Aorta (tissue), 5 donors: Measurements from ENCODE around the gene SLC37A1. TPM values are rescaled to one million over a fixed set of nuclear protein-coding genes. Genes with fewer than 3 reads are reported as not detected.
"Not testable (repeated sequence)": the region's sequence is repeated elsewhere in the genome, so short reads cannot be mapped to it uniquely, and the experiment has no call there.

ENCODE experiments used
- ATAC-seq: fragments of 200-7000 bp; cut with Tn5 transposase; one replicate; pipeline ENCODE4 v1.9.1; 2022; ENCODE audit warnings: moderate library complexity; ENCODE audit not compliant: low FRiP score
- DNase-seq, 2 donors: peaks; one replicate each; pipeline ENCODE4 v3.0.0-alpha.2; 2020
- H3K27ac ChIP-seq, 2 donors: one replicate each; pipeline ENCODE4 v1.5.1; 2013; ENCODE audit warnings: low read length in 2 of 2, mild to moderate bottlenecking in 2 of 2, moderate library complexity in 2 of 2, control low read depth in 1 of 2, inconsistent platforms in 1 of 2, low read depth in 1 of 2
- H3K27me3 ChIP-seq, 2 donors: one replicate each; pipeline ENCODE4 v1.6.1; 2013; ENCODE audit warnings: control low read depth in 1 of 2, low read length in 1 of 2, mild to moderate bottlenecking in 1 of 2, moderate library complexity in 1 of 2; ENCODE audit not compliant: insufficient read depth in 2 of 2, control insufficient read depth in 1 of 2
- H3K36me3 ChIP-seq, 2 donors: one replicate each; pipeline ENCODE4 v1.6.1; 2013; ENCODE audit warnings: control low read depth in 1 of 2, low read length in 1 of 2, mild to moderate bottlenecking in 1 of 2; ENCODE audit not compliant: insufficient read depth in 2 of 2, control insufficient read depth in 1 of 2
- H3K4me1 ChIP-seq, 2 donors: one replicate each; pipeline ENCODE4 v1.6.1; 2013; ENCODE audit warnings: low read length in 2 of 2, control low read depth in 1 of 2, mild to moderate bottlenecking in 1 of 2, moderate library complexity in 1 of 2; ENCODE audit not compliant: insufficient read depth in 2 of 2, control insufficient read depth in 1 of 2
- H3K4me3 ChIP-seq, 2 donors: one replicate each; pipeline ENCODE4 v1.5.1; 2013; ENCODE audit warnings: low read length in 2 of 2, control low read depth in 1 of 2, mild to moderate bottlenecking in 1 of 2
- H3K9me3 ChIP-seq: one replicate; pipeline ENCODE4 v1.6.1; 2013; ENCODE audit warnings: mild to moderate bottlenecking, low read length; ENCODE audit not compliant: control insufficient read depth
- WGBS, 2 donors: extraction: QIAGEN DNeasy Blood & Tissue Kit; methylation state at CpG; one replicate each; pipeline ENCODE4 v1.1.7; 2013; 5-methylcytosine and 5-hydroxymethylcytosine counted together
- intact Hi-C, 2 donors: fragments of 100-400 bp; cut with DNase I; formaldehyde crosslinking; loops; one replicate each; pipeline versions ENCODE4 v1.14.2 to v1.15.0; 2022
- polyA plus RNA-seq, 2 donors: library from polyadenylated mRNA; stranded (reverse); fragments of 200-250 nt; gene quantifications; one replicate each; pipeline ENCODE4 v1.2.3, GENCODE V29; 2013
- total RNA-seq, 2 donors: library from RNA; stranded (reverse); fragmentation: NEBNext Ultra II Directional; extraction: Animal tissue kit (Norgen Biotek cat#: 25700); gene quantifications; one replicate each; pipeline ENCODE4 v1.2.1, GENCODE V29; 2021
- donor health status: healthy with polysubstance abuse.
- donor health status: Bipolar disorder and iron deficiency.
- donor health status: DM: no; HTN: no; CAD: no.
- donor health status: DM: no; HTN: no; CAD: no.
- donor health status: DM: yes; HTN: yes; CAD: no.

Gene SLC37A1
- total and polyA plus RNA-seq, 4 donors: 5.0 to 11.7 (median 6.4) TPM

DNA sequence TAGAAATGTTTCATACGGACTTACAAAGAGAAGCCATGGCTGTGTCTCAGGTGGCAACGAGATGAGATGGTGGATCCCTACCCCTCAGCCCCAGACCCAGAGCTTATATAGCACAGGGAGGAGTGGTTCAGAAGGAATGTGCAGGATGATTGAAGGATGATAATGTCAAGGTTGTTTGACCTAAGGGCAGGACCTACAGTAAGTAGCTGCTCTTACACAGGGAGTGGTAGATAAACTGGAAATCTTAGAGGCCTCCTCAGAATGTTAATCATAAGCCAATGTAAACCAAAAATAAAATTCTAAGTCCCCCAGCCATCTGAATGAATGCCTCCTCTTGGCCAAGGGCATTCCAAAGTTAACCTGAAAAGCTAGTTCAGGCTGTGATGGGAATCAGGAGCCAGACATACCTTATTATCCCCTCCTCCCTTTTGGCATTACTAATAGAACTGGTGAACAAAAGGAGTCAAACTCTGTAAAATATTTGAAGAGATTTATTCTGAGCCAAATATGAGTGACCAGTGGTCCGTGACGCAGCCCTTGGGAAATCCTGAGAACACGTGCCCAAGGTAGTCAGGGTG, 94.0 kb downstream of the SLC37A1 start:
- 68 to 85% methylated on average over 5 of the region's 5 CpGs for WGBS, 2 donors
- intact Hi-C loops: no loop called here
- DNase-seq (peak in 1 of 2 donors; percentile 2), ATAC-seq (no peak)
- no peaks in the 10 kb centered on the region for H3K36me3 ChIP-seq
- no peak overlapping the region for H3K4me3 ChIP-seq
- H3K27me3 ChIP-seq: no peaks in the 10 kb centered on the region
- no peak overlapping the region for H3K27ac ChIP-seq
- peaks cover 13% of the 10 kb centered on the region for H3K9me3 ChIP-seq
- H3K4me1 ChIP-seq: no peaks in the 10 kb centered on the region

DNA sequence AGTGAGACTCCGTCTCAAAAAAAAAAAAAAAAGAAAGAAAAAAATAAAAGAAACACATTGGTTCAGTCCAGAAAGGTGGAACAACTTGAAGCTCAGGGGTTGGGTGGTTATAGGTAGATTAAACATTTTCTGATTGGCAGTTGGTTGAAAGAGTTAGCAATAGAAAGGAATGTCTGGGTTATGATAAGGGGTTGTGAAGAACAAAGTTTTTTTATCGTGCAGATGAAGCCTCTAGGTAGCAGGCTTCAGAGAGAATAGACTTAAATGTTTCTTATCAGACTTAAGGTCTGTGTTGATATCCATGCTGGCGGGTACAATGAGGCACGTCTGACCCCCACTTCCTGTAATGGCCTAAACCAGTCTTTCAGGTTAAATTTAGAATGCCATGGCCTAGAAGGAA, 94.8 kb downstream of the SLC37A1 start:
- Histone ChIP-seq H3K27ac (no peak overlapping the region), H3K4me1 (no peaks in the 10 kb centered on the region), H3K4me3 (no peak overlapping the region), H3K27me3 (no peaks in the 10 kb centered on the region), H3K9me3 (peaks cover 13% of the 10 kb centered on the region), H3K36me3 (no peaks in the 10 kb centered on the region)
- intact Hi-C loops: no loop called here
- 60 to 63% methylated on average over 4 of the region's 4 CpGs for WGBS, 2 donors
- no peak for DNase-seq
- no peak for ATAC-seq

DNA sequence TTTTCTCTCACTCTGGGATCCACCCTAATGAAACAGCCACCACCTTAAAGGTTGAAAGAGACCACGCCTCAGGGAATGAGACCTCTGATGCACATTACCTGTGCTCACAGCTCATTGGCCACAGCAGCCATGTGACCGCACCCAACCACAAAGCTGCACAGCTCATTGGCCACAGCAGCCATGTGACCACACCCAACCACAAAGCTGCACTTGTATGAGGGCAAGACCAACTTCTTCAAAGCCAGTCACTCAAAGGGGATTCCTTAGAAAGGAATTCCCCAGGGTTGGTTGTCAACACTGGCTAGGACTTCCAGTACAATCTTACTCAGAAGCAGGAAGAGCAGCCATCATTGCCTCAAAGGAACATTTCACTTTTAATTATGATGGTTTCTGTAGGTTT, 96.2 kb downstream of the SLC37A1 start:
- 96 to 100% methylated on average over 2 of the region's 2 CpGs for WGBS, 2 donors
- intact Hi-C loops: no loop called here
- Histone ChIP-seq H3K27ac (no peak overlapping the region), H3K27me3 (no peaks in the 10 kb centered on the region), H3K4me1 (no peaks in the 10 kb centered on the region), H3K4me3 (no peak overlapping the region), H3K9me3 (peaks cover 10% of the 10 kb centered on the region), H3K36me3 (no peaks in the 10 kb centered on the region)
- DNase-seq: peak in 1 of 2 donors; percentile 51
- no peak for ATAC-seq

DNA sequence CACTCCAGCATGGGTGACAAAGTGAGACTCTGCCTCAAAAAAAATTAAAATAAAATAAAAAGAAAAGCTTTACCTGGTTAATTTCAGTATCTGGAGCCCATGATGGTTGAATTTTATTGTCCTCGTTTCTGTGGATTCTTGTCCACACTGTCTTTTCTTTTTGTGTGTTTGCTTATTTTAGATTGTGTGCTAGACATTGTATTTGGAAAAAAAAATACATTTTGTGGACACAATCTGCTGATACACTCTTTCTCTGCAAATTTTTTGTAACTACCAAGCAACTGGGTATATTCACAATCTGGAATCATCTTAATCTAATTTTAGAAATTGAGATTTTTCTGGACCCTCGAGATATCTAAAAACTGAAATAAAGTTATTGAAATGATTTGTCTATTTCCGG, 98.2 kb downstream of the SLC37A1 start:
- no peaks in the 10 kb centered on the region for H3K27me3 ChIP-seq
- H3K27ac ChIP-seq: no peak overlapping the region
- H3K36me3 ChIP-seq: no peaks in the 10 kb centered on the region
- DNase-seq (no peak), ATAC-seq (no peak)
- WGBS, 2 donors: 76 to 84% methylated on average over 3 of the region's 3 CpGs
- no peak overlapping the region for H3K4me3 ChIP-seq
- intact Hi-C loops: no loop called here
- H3K4me1 ChIP-seq: no peaks in the 10 kb centered on the region
- peaks cover 5% of the 10 kb centered on the region for H3K9me3 ChIP-seq

DNA sequence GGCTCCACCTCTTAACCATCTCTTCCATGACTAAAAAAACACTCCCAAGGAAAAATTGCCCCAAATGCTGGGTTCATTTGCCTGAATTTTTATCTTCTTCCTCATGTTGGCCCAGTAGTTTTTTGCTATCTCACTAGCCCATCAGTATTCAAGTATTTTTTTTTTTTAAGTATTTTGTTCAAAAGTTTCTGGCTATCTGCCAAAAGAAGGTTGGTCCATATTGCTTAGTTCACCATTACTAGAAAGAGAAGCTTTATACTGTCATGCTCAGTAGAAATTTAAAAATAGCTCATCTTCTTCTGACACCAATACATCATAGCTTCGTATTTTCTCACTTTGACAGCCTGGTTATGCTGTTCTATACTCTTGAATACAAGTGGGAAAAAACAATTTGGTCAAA, 98.7 kb downstream of the SLC37A1 start:
- H3K9me3 ChIP-seq: peaks cover 2% of the 10 kb centered on the region
- no peaks in the 10 kb centered on the region for H3K36me3 ChIP-seq
- DNase-seq (no peak), ATAC-seq (no peak)
- no peak overlapping the region for H3K4me3 ChIP-seq
- H3K27me3 ChIP-seq: no peaks in the 10 kb centered on the region
- H3K4me1 ChIP-seq: no peaks in the 10 kb centered on the region
- no peak overlapping the region for H3K27ac ChIP-seq
- 83 to 93% methylated on average over 1 of the region's 1 CpG for WGBS, 2 donors
- intact Hi-C loops: no loop called here

DNA sequence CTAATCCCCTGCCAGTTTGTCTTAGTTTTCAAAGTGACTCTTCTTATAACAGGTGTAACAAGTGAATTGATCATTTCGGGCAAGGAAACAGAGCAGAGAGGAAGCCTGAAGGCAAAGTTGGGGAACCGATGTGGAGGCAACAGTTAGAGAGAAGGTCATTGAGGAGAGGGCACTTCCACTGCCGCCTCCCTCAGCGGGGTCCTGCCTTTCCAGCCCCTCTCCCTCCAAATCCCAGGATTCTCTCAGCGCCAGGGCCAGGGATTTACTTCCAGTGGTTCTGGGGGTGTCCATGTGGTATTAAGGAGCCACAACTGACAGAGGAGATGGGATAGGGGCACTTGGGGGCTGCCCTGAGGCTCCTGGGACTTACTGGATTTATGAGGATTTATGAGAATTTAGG, 100.1 kb downstream of the SLC37A1 start:
- DNase-seq (peak in 1 of 2 donors; percentile 64), ATAC-seq (no peak)
- intact Hi-C loops: no loop called here
- peaks cover 2% of the 10 kb centered on the region for H3K9me3 ChIP-seq
- H3K27me3 ChIP-seq: no peaks in the 10 kb centered on the region
- no peaks in the 10 kb centered on the region for H3K4me1 ChIP-seq
- H3K4me3 ChIP-seq: no peak overlapping the region
- H3K36me3 ChIP-seq: no peaks in the 10 kb centered on the region
- H3K27ac ChIP-seq: no peak overlapping the region
- WGBS, 2 donors: 85 to 88% methylated on average over 5 of the region's 5 CpGs

DNA sequence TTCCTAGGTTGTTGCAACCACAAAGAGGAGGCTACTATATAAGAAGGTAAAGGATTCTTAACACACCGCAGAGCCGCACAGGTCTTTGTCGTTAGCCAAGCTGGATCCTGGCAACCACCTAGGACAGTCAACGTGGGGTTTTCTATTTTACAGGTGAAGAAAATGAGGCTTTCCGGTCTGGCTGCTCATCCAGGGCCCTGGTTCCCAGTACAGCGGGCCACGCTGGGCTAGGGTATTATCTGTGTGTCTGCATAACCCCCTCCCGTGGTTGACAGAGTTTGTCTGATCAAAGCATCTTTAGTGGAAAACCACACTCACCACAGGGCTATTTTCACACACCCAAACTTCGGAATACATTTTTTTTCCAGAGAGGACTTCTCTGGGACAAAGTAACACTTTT, 100.7 kb downstream of the SLC37A1 start:
- H3K4me3 ChIP-seq: no peak overlapping the region
- no peaks in the 10 kb centered on the region for H3K27me3 ChIP-seq
- no peak overlapping the region for H3K27ac ChIP-seq
- 67 to 69% methylated on average over 9 of the region's 9 CpGs for WGBS, 2 donors
- no peaks in the 10 kb centered on the region for H3K36me3 ChIP-seq
- ATAC-seq (no peak), DNase-seq (peak in 1 of 2 donors; percentile 34)
- H3K9me3 ChIP-seq: peaks cover 2% of the 10 kb centered on the region
- H3K4me1 ChIP-seq: no peaks in the 10 kb centered on the region
- intact Hi-C loops: no loop called here

DNA sequence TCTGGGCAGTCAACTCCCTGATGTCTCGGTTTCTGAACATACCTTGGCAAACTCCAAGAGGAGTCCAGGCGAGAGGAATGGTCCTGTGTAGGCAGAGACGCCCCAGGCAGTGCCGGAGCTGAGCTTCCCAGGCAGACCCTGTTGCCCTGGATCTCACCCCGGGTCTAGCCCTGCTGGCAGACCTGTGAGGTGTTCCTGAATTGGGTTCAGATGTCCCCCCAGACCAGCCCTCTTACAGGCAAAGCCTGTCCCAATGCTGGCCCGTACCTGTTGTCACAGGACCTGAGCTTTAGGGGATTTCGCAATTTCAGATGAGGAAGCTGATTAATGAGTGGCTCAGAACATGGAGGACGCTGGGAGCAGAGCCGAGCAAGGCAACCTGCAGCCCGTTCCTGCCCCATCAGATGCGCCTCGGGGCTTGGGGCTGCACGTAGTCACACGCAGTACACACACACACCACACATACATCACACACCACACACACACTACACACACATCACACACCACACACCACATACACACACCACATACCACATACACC, 101.2 kb downstream of the SLC37A1 start:
- ATAC-seq: no peak
- Histone ChIP-seq H3K27ac (no peak overlapping the region), H3K36me3 (no peaks in the 10 kb centered on the region), H3K4me3 (no peak overlapping the region), H3K4me1 (no peaks in the 10 kb centered on the region), H3K9me3 (no peaks in the 10 kb centered on the region), H3K27me3 (no peaks in the 10 kb centered on the region)
- WGBS, 2 donors: 34 to 36% methylated on average over 14 of the region's 14 CpGs
- intact Hi-C loops: no loop called here
- DNase-seq: peak in 1 of 2 donors; percentile 64

DNA sequence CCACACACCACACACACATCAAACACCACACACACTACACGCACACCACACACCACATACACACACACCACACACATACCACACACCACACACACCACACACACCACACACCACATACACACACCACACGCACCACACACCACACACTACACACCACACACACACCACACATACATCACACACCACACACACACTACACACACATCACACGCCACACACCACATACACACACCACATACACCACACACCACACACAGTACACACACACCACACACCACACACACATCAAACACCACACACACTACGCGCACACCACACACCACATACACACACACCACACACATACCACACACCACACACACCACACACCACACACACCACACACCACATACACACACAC, 101.7 kb downstream of the SLC37A1 start:
- H3K4me1 ChIP-seq, ATAC-seq, H3K9me3 ChIP-seq, H3K36me3 ChIP-seq, H3K27ac ChIP-seq, H3K4me3 ChIP-seq, intact Hi-C loops, DNase-seq, H3K27me3 ChIP-seq: not testable (repeated sequence)
- WGBS, 2 donors: 70 to 76% methylated on average over 2 to 4 of the region's 5 CpGs
